Frontal cortex (tissue), 4 donors: ENCODE data around the gene DUSP23. TPM values are rescaled to one million over a fixed set of nuclear protein-coding genes. Genes with fewer than 3 reads are reported as not detected.

Experiments
- DNase-seq, 2 donors: peaks; one replicate each; pipeline ENCODE4 v3.0.0; 2012; ENCODE audit warnings: low spot score in 2 of 2
- FAIRE-seq: peaks from 2 replicates; lab custom pipeline; 2012; peaks lifted over from hg19 to GRCh38; lab: Jason Lieb, UNC
- total RNA-seq: library from RNA; depleted of rRNA; stranded (reverse); fragments of >200 nt; gene quantifications from one replicate; pipeline ENCODE4 v1.2.3, GENCODE V29; 2014
- donor health status: control.
- donor health status: control.
- donor health status: control.

The DUSP23 gene
- total RNA-seq, 1 donor from 2014 or later = 22.8 TPM

DNA sequence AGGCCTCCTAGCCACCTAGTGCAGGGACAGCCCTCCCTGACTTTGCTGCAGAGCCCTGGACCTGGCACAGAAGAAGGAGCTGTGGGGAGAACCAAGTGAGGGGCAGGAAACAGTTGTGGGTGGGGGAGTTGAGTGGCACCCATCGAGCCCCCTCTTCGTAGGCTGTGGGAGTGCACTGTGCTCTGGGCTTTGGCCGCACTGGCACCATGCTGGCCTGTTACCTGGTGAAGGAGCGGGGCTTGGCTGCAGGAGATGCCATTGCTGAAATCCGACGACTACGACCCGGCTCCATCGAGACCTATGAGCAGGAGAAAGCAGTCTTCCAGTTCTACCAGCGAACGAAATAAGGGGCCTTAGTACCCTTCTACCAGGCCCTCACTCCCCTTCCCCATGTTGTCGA is 1.2 kb downstream of the DUSP23 start:
- DNase-seq = no peak
- FAIRE-seq = no peak

DNA sequence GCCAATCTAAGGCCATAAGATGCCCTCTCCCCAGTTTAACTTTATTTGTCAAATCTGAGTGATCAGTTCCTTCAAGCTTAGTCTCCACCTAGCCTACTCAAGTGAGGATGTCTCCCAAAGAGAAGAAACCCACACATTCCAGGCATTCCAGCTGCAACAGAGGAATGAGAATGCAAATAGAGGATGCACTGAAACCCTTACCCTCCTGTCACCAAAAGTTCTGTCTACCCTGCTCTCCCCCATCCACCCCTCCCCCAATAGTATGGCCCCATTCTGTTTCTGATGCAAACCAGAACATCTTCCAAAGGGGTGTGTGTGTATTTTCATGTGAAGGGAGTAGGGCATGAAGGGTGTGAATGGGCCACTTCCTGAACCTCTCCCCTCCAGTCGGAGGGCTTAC is 3.0 kb downstream of the DUSP23 start:
- no peak for DNase-seq
- FAIRE-seq = no peak

DNA sequence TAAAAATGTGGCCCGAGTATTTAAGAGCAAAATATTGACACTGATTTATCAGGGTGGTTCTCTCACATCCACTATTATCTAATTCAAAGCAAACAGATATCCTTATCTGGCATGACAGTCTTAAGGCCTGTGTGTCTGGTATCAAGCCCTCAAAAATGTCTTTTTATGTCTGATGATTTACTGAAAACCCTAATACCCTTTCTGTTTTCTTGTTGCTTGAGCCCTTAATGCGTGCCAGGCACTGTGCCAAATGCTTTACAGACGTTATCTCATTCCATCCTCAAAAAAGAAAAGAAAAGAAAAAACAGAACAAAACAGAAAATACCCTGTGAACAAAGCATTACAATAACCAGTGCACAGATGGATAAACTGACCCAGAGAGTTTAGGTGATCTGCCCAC is 5.7 kb downstream of the DUSP23 start:
- FAIRE-seq (no peak), DNase-seq (no peak)

DNA sequence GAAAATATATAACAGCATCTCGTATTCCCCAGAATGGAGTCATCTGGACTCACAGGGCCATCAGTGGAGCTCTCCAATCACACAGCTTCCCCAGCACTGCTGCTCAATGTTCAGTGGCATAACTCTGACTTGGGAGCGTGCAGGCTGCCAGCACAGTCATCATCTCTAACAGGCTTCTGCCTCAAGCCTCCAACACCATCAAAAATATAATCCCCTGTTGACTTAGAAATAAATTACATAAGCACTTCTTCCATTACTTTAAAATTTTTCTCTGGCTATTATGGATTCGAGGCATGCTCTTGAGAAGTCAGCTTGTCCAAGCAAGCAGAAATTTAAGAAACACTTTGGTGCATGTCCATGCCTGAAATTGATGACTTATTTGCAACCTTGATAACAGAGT is 6.2 kb downstream of the DUSP23 start:
- DNase-seq = no peak

DNA sequence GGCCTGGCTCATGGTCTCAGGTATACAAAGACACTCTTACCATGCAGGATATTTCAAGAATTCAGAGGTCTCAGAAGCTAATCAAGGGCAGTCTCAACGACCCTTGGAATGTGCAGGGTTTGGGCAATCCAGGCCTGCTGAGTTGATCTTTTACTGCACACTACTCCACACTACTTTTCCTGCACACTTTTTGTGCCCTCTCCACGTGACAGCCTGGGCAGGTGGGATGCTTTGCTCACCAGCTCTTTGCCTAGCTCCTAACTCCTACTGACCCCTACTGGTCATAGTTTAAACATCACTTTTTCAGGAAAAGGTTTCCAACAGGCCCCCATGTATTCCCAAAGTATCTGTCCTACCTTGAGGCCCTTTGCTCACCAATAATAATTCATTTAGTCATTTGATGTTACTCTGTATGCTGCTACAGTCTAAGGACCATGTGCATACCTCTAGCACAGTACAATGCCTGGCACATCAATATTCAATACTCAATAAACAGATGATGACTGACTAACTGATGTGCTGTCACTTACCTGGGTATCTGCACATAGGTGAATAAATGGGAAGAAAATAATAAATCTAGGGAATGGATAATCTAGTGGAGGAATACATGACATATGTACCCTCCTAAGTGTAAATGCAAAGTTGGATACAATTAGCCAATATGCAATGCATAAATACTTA is 9.6 kb downstream of the DUSP23 start:
- DNase-seq (peak in 1 of 2 donors; percentile 23), FAIRE-seq (no peak)

More for the DNA sequence above, 6.2 kb downstream of the DUSP23 start:
- no peak for FAIRE-seq

DNA sequence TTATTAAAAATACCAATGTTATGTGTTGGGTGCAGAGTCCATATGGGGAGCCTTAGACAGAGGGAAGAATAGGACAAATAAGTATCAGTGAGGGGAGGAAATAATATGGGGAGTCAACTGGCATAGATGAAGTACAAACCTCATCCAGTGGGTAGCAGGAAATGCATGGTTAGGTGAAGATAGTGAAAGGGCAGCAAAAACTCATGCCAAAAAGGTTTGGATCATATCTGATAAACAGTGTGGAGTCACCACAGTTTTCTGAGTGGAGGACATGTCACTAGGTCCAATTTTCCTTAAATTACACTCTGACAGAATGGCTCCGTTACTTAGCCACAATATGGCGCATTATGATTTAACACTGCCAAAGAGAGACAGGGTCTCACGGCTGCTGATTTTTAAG is 10.3 kb downstream of the DUSP23 start:
- FAIRE-seq (no peak), DNase-seq (no peak)

DNA sequence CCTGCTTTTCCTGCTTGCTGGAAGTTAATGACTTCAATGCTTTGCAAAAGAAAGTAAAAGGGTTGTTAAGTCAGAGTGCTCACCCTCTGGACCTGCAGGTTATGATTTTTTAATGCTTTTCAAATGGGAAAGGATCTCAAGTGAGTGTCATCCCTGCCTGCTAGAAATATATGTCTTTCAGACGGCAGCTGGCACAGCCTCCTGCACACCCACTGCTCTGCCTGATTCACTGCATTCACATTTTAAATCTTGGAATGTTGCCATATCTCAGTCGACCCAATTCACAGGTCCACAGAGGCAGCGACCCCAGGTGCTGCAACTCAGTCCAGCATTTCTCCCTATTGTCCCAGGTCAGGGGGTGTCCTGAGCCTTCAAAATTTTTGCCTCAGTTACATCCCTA is 10.7 kb downstream of the DUSP23 start:
- FAIRE-seq (no peak), DNase-seq (no peak)

DNA sequence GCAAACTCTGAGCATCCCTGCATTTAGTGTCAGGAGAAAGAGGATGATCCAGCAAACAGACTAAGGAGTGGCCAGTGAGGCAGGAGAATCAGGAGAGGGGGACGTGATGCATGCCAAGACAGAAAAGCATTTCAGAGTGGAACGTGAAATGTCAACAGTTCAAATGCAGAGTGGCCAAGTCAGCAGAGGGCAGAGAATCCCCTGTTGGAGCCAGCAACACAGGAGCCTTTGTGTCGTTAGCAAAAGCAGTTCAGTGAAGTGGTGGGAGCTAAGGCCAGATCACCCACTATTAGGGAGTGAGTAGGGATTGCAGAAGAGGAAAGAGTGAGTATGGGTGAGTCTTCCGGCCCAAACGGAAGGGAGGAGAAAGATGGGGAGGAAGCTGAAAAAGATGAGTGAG is 14.8 kb downstream of the DUSP23 start:
- FAIRE-seq (no peak), DNase-seq (no peak)

DNA sequence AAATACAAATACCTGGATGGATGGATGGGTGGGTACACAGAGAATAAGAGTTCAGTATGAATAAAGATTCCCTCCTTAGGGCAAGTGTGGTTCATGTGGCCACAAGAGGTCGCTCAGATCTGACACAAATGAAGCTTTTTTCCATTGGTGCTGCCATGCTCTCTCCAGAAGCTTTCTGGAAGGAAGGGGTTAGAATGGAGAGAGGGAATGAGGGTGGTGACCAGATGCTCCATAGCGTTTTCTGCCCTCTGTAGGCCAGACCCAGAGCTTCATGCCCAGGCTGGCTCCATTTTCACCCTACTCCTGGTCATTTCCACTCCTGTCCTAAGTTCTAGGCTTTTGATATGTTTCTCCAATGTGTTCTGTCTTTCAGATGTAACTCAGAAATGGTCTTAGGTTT is 18.1 kb downstream of the DUSP23 start:
- DNase-seq = peak; percentile 31 to 53

DNA sequence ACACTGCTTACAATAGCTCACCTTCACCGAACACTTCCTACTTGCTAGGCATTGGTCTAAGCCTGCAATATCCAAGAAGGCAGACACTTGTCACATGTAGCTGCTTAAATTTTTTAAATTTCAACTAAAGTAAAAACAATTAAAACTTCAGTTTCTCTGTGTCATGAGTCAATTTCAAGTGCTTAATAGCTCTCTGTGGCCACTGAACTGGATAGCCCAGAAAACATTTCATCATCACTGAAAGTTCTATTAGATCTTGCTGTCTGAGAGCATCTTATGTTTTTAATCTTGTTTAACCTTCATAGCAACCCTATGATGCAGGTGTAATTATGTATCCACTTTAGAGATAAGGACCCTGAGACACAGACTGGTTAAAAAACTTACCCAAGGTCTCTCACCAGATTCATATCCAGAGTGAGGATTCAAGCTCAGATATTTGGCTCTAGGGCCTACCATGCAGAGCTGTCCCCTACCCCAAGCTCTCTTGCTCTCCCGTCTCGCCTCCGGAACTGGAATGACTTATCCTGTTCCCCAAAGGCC is 18.8 kb downstream of the DUSP23 start:
- no peak for DNase-seq
- no peak for FAIRE-seq

More for the DNA sequence above, 18.1 kb downstream of the DUSP23 start:
- FAIRE-seq = no peak

DNA sequence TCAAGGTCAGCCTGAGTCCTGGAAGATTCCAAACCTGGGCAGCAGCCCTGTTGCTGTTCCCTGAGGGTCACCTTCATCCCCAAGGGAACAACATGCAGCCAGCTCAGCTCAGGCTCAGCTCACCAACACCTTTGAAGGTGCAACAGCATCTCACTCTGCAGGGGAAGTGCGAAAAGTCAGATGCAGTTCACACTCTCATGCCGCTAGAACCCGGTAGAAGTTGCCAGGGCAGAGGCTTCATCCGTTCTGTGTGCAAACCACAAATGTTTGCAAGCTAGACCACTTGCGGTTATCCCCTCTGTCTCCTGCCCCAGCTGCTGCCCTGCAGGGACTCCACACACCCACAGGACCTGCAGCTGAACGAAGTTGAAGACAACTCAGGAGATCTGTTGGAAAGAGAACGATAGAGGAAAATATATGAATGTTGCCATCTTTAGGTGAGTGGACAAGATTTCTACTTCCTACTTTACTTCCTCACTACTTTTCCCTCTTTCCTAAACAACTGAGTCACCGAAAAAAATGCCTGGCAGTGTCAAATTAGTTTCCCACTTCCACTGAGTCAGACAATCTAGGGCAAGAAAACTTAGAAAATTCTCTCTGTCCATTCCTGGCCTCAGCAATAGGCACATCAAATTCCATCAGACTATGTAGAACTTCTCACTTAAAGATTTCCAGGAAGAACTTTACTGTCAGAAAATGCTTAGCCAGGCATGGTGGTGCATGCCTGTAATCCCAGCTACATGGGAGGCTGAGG is 19.6 kb downstream of the DUSP23 start:
- FAIRE-seq (no peak), DNase-seq (no peak)

DNA sequence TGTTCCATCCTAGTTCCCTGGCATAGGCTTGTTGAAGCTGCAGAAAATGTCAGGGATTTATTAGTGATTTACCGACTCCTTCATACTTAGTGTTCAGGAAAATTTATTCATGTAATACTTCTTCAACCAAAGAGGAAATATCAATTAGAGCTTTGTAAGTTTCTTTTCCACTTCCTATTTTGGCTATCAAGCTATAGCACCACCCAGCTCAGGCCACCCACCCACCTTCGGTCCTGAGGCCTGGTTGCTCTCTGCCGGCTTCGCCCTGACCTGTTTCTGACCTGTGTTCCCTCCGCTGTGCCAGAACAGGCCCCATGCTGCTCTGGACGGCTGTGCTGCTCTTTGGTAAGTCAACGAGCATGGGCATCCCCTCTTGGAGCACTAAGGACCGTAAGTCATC is 21.3 kb downstream of the DUSP23 start, which contains the start of gene FCRL6:
FCRL6 (plus strand) TSS at position 250 of the 400 bp plus-strand sequence; CDS start at position 315, 65 bp downstream.
- no peak for DNase-seq
- FAIRE-seq = no peak

DNA sequence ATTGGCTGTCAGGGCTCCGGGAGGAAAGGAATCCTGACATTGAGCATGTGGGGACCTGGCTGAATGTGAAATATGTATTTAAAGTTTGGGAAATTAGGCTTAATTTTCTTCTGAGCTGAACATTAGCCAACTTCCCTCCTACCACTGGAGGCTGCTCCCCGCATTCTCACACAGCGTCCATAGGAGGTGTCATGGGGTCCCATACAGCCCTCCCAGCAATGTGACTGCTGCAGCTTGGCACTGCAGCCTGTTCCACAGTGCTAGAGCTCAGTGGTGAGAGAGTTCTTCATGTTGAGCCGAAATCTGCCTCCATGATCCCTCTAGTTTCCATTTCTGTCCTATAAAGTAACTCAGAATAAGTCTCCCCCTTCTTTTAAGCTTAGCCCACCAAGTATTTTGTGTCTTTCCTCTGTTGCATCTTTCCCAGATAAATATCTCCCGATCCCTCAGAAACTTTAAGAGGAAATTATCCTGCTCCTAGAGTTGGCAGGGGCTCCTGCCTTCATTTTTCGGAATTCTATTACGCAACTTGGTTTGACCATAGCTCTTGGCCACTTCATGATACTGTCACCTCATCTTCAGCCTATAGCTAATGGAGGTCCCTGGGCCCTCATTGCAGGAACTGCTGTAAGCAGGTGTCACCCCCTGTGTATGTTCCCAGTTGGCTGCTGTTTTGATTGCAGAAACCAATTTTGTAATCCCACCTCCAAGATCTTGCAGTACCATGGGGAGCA is 23.4 kb downstream of the DUSP23 start:
- FAIRE-seq (no peak), DNase-seq (no peak)

DNA sequence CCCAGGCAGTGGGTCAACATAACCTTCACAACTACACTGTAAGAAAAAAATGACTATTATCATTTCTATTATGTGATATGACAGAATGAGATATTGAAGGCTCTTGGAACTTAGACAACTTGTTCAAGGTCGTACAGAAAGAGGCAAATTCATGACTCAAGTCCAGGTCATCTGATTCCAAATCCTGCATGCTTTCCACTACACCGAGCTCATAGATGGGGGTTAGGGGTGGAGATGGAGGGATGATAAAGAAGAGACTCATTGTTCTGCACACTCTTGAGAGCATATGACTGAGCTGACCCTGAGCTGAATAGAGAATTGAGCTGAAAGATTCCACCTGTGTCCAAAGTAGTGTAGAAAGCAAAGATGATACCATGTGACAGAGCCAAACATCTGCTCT is 24.2 kb downstream of the DUSP23 start:
- no peak for FAIRE-seq

DNA sequence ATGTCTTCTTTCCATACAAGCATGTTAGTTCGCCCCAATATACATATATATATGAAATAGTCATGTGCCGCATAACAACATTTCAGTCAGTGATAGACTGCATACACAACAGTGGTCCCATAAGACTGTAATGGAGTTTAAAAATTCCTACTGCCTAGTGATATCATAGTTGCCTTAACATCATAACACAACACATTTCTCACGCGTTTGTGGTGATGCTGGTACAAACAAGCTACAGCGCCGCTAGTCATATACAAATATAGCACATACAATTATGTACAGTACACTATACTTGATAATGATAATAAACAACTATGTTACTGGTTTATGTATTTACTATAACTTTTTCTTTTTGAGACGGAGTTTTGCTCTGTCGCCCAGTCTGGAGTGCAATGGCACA is 35.2 kb downstream of the DUSP23 start:
- FAIRE-seq = no peak

More for the DNA sequence above, 24.2 kb downstream of the DUSP23 start:
- DNase-seq = no peak

DNA sequence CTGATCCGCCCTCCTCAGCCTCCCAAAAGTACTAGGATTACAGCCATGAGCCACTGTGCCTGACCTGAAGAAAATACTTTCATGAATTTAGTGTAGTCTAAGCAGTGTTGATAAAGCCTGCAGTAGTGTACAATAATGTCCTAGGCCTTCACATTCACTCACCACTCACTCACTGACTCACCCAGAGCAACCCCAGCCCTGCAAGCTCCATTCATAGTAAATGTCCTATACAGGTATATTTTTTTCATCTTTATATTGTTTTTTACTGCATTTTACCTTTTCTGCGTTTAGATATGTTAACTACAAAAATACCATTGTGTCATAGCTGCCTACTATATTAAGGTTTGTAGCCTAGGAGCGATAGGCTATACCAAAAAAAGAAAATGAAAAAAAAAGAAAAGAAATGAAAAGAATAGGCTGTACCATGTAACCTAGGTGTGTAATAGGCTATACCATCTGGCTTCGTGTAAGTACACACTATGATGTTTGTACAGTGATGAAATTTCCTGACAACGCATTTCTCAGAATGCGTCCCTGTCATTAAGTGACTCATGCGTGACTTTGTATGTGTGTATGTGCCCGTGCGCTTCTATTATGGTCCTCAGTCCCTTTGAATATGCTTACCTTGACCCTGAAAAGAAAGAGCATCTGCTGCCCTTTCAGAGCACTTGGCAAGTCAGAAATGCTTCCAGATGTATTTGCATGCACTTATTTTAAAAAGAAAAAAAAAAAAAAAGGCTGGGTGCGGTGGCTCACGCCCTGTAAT is 36.7 kb downstream of the DUSP23 start:
- no peak for DNase-seq
- FAIRE-seq = no peak

More for the DNA sequence above, 35.2 kb downstream of the DUSP23 start:
- DNase-seq = no peak

DNA sequence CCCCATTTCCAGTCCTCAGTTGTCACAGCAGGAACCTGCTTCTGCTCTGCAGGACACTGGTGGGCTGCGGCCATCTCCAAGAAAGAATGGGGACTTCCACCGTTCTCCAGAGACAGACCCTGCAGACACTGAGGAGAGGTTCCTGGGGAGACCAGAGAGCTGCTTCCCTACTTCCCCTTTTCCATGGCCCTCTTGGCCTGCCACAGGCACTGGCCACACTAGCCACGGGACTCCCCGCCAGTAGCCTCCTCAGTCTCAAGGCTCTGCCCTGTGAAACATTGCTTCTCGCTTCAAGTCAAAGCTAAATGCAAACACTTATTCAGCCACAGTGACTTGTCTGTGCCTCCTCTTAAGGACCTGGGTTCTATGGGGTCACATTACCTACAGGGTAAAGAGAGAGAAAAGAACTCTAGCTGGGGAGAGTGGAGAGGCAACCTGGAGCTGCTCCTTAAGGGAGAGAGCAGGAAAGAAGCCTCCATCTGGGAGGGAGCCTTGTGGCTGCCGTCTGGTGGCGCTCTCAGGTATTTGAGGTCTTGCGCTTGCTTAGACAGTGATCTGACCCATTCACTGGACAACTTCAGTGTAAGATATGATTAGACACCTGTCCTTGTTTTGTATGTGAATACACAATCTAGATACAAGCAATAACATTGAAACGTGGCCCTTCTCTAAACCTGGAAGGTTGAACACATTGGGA is 40.6 kb downstream of the DUSP23 start:
- DNase-seq (no peak), FAIRE-seq (no peak)

DNA sequence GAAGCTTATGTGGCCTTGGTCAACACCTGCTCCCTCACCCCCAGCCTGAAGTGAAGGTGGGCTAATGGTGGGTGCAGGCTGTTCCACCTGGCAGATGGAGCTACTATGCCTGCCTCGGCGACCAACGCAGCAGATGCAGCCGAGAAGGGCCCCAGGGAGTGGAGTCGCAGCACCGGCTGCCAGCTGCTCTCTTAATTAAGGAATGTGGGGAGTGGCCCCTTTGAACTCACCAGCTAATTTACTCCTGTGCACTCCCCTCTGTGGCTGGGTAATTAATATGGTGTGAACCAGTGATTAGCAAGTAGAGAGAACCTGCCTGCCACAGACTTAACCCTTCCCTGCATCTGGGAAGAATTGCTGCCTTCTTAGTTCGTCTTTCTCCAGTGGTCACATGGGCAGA is 42.6 kb downstream of the DUSP23 start:
- FAIRE-seq (no peak), DNase-seq (no peak)

DNA sequence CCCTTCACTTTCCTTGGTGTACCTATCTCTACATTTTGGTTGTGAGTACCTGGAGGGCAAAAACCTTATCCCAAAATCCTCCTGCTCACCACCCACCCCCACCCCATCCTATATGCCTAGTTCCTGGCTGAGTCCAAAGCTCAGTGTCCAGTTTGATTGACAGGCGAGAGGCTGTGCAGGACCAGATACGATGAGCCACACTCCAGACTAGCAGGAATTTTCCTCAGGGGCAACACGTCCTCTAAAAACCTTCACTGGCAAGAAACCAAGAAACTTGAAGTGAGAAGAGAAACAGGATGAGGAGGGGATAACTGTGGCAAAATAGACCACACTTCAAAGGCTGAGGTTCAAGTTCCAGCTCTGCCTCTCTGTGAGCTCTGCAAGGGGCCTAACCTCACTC is 44.8 kb downstream of the DUSP23 start:
- FAIRE-seq = no peak

More for the DNA sequence above, 44.8 kb downstream of the DUSP23 start:
- no peak for DNase-seq
